HCT116 (cell line): ENCODE measurements around the gene CTNNA2. TPM values are rescaled to one million over a fixed set of nuclear protein-coding genes. Genes with fewer than 3 reads are reported as not detected.

ENCODE experiments used
- ATAC-seq: fragments of 200-7000 bp; cut with Tn5 transposase; 2 replicates; pipeline ENCODE4 v1.9.1; 2020; ENCODE audit warnings: mild to moderate bottlenecking, moderate library complexity
- BruUV-seq: library from RNA; stranded (reverse); fragments of 400-500 nt; replicated peaks from 2 replicates; lab custom pipeline; 2021; lab: Mats Ljungman, UMichigan
- CTCF ChIA-PET: fragments of 300-600 bp; sonication (Branson Sonifier 250); formaldehyde crosslinking; loops from one replicate; lab custom pipeline; 2021; ENCODE audit warnings: antibody characterized with exemption; lab: Charles Lee
- POLR2A ChIA-PET: fragments of 300-600, 350-600 bp; sonication (Branson Sonifier 250); formaldehyde crosslinking; loops from one replicate; lab custom pipeline; 2021; ENCODE audit warnings: antibody characterized with exemption; lab: Charles Lee
- RAD21 ChIA-PET, 2 experiments: fragments of 300-600 bp; sonication (Branson Sonifier 250); formaldehyde crosslinking; loops; one replicate each; lab custom pipeline; 2023; ENCODE audit warnings: low total read pairs in 2 of 2; ENCODE audit not compliant: uncharacterized antibody in 2 of 2, unreplicated experiment in 2 of 2, low non-redundant PET in 1 of 2; lab: Charles Lee
- DNase-seq: peaks from one replicate; pipeline ENCODE4 v3.0.0-alpha.2; 2010; ENCODE audit warnings: low read depth, low spot score
- H2AFZ ChIP-seq: fragments of 200-600 bp; shearing (Covaris generic), sonication (generic); 2 replicates; pipeline ENCODE4 v1.6.1; 2017; ENCODE audit warnings: low read depth, mixed run types, mixed read lengths, antibody characterized with exemption, low read length; ENCODE audit not compliant: poor library complexity, severe bottlenecking
- H3K27ac ChIP-seq: 2 replicates; pipeline ENCODE4 v1.5.1; 2012; ENCODE audit warnings: low read depth, low read length
- H3K27me3 ChIP-seq: fragments of 200-600 bp; sonication (generic); 2 replicates; pipeline ENCODE4 v1.6.1; 2016; ENCODE audit warnings: mixed run types, low read length, mixed read lengths; ENCODE audit not compliant: insufficient read depth
- H3K36me3 ChIP-seq, 2 experiments: fragments of 200-500 bp in 1 of 2; fragments of 200-600 bp in 1 of 2; sonication (Bioruptor generic) in 1 of 2; sonication (generic) in 1 of 2; 2 replicates each; pipeline versions ENCODE4 v1.5.1 to v1.6.1; 2014 to 2016; ENCODE audit warnings: low read length in 2 of 2, inconsistent platforms in 1 of 2, mixed read lengths in 1 of 2, mixed run types in 1 of 2; ENCODE audit not compliant: insufficient read depth in 2 of 2, control insufficient read depth in 1 of 2
- H3K4me1 ChIP-seq, 2 experiments: fragments of 200-600 bp in 1 of 2; sonication (generic) in 1 of 2; 2 replicates each; pipeline versions ENCODE4 v1.5.1 to v1.6.1; 2012 to 2017; ENCODE audit warnings: low read length in 2 of 2, inconsistent platforms in 1 of 2, mild to moderate bottlenecking in 1 of 2, mixed read lengths in 1 of 2, mixed run types in 1 of 2, moderate library complexity in 1 of 2; ENCODE audit not compliant: insufficient read depth in 2 of 2, control insufficient read depth in 1 of 2
- H3K4me2 ChIP-seq: fragments of 200-600 bp; sonication (generic); 2 replicates; pipeline ENCODE4 v1.6.1; 2017; ENCODE audit warnings: mixed run types, low read length, mixed read lengths
- H3K4me3 ChIP-seq, 2 experiments: fragments of 200-600 bp in 1 of 2; sonication (generic) in 1 of 2; replicated peaks in 1 of 2; 2 replicates each; pipeline ENCODE4 v1.5.1; 2011 to 2016; ENCODE audit warnings: low read length in 2 of 2, control low read depth in 1 of 2, low read depth in 1 of 2, mild to moderate bottlenecking in 1 of 2, mixed read lengths in 1 of 2, mixed run types in 1 of 2
- H3K79me2 ChIP-seq: fragments of 200-600 bp; sonication (generic); 2 replicates; pipeline ENCODE4 v1.6.1; 2017; ENCODE audit warnings: mild to moderate bottlenecking, mixed run types, low read length, moderate library complexity, mixed read lengths; ENCODE audit not compliant: insufficient read depth
- H3K9ac ChIP-seq: fragments of 200-600 bp; sonication (generic); 2 replicates; pipeline ENCODE4 v1.6.1; 2016; ENCODE audit warnings: low read length, mixed read lengths
- H3K9me2 ChIP-seq: fragments of 200-600 bp; sonication (generic), shearing (Covaris generic); 2 replicates; pipeline ENCODE4 v1.6.1; 2017; ENCODE audit warnings: mixed run types, mild to moderate bottlenecking, moderate library complexity; ENCODE audit not compliant: insufficient read depth
- H3K9me3 ChIP-seq, 2 experiments: fragments of 200-500 bp in 1 of 2; fragments of 200-600 bp in 1 of 2; sonication (Bioruptor generic) in 1 of 2; sonication (generic) in 1 of 2; 2 replicates each; pipeline ENCODE4 v1.6.1; 2014 to 2017; ENCODE audit warnings: low read length in 2 of 2, mixed read lengths in 2 of 2, inconsistent platforms in 1 of 2, low read depth in 1 of 2, mild to moderate bottlenecking in 1 of 2, mixed run types in 1 of 2, moderate library complexity in 1 of 2; ENCODE audit not compliant: control insufficient read depth in 1 of 2, insufficient read depth in 1 of 2
- H4K20me1 ChIP-seq: fragments of 200-600 bp; sonication (generic), shearing (Covaris generic); 2 replicates; pipeline ENCODE4 v1.6.1; 2017; ENCODE audit warnings: mixed run types, mild to moderate bottlenecking, moderate library complexity; ENCODE audit not compliant: insufficient read depth
- CBX3 ChIP-seq: IDR thresholded peaks from 2 replicates; pipeline ENCODE4 v1.6.1; 2012; ENCODE audit warnings: low read depth
- CEBPB ChIP-seq: IDR thresholded peaks from 2 replicates; pipeline ENCODE4 v1.6.1; 2012; ENCODE audit warnings: low read depth
- CTCF ChIP-seq, 3 experiments: fragments of 200-600 bp in 1 of 3; sonication (generic) in 1 of 3; IDR thresholded peaks in 2 of 3; conservative IDR thresholded peaks in 1 of 3; 2 replicates each; pipeline ENCODE4 v1.5.1; 2012 to 2017; ENCODE audit warnings: low read depth in 2 of 3, low read length in 2 of 3, antibody characterized with exemption in 1 of 3, borderline replicate concordance in 1 of 3, control low read depth in 1 of 3, mild to moderate bottlenecking in 1 of 3, mixed read lengths in 1 of 3, mixed run types in 1 of 3, moderate library complexity in 1 of 3; ENCODE audit not compliant: insufficient read depth in 1 of 3
- EGR1 ChIP-seq: IDR thresholded peaks from 2 replicates; pipeline ENCODE4 v1.6.1; 2012; ENCODE audit warnings: low read depth
- EZH2 ChIP-seq: fragments of 200-600 bp; sonication (generic); IDR thresholded peaks from 2 replicates; pipeline ENCODE4 v1.6.1; 2017; ENCODE audit warnings: antibody characterized with exemption, mixed run types
- EZH2phosphoT487 ChIP-seq: fragments of 200-600 bp; IDR thresholded peaks from 2 replicates; pipeline ENCODE4 v1.6.1; 2018; ENCODE audit warnings: antibody characterized with exemption, borderline replicate concordance
- FOSL1 ChIP-seq: IDR thresholded peaks from 2 replicates; pipeline ENCODE4 v1.6.1; 2012; ENCODE audit warnings: low read depth
- JUND ChIP-seq: IDR thresholded peaks from 2 replicates; pipeline ENCODE4 v1.6.1; 2012
- MAX ChIP-seq: IDR thresholded peaks from 2 replicates; pipeline ENCODE4 v1.6.1; 2012
- POLR2A ChIP-seq: IDR thresholded peaks from 2 replicates; pipeline ENCODE4 v1.7.0; 2011; ENCODE audit warnings: borderline replicate concordance; ENCODE audit not compliant: insufficient read depth, insufficient read length; ENCODE audit errors: extremely low read depth
- RAD21 ChIP-seq: IDR thresholded peaks from 2 replicates; pipeline ENCODE4 v1.6.1; 2012; ENCODE audit warnings: low read depth, mild to moderate bottlenecking
- SRF ChIP-seq: IDR thresholded peaks from 2 replicates; pipeline ENCODE4 v1.6.1; 2012; ENCODE audit warnings: low read depth
- TCF7L2 ChIP-seq: IDR thresholded peaks from 2 replicates; pipeline ENCODE4 v1.7.0; 2011; ENCODE audit warnings: borderline replicate concordance, inconsistent platforms; ENCODE audit not compliant: insufficient read depth, insufficient read length; ENCODE audit errors: extremely low read depth
- YY1 ChIP-seq: IDR thresholded peaks from 2 replicates; pipeline ENCODE4 v1.6.1; 2011; ENCODE audit warnings: low read length, low read depth, moderate library complexity, mild to moderate bottlenecking; ENCODE audit not compliant: insufficient replicate concordance; ENCODE audit errors: extremely low read depth
- ZFX ChIP-seq: fragments of 450-650 bp; IDR thresholded peaks from 2 replicates; pipeline ENCODE4 v1.6.1; 2017
- ZNF274 ChIP-seq: fragments of 200-500 bp; sonication (Bioruptor generic); IDR thresholded peaks from 2 replicates; pipeline ENCODE4 v1.6.1; 2014; ENCODE audit warnings: mild to moderate bottlenecking, low read depth, low read length, inconsistent platforms
- intact Hi-C: fragments of 100-400 bp; cut with micrococcal nuclease; formaldehyde crosslinking; loops from 2 replicates; pipeline ENCODE4 v1.10.0; 2022
- total RNA-seq: library from RNA; stranded (reverse); gene quantifications from one replicate; pipeline ENCODE4 v1.2.1, GENCODE V29; 2021; ENCODE audit not compliant: unreplicated experiment
- TF ChIP-seq, protein P1 (sequence below): IDR thresholded peaks from 2 replicates; pipeline ENCODE4 v1.6.1; 2012
- TF ChIP-seq, protein P2 (sequence below): IDR thresholded peaks from 2 replicates; pipeline ENCODE4 v1.6.1; 2012; ENCODE audit warnings: low read depth

The CTNNA2 gene
- total RNA-seq, 1 experiment from 2014 or later = not detected

GRCh38 chr2:80035749-80036285 is 523.0 kb downstream of the CTNNA2 start:
- Histone ChIP-seq H3K9me2 (no peaks in the 10 kb centered on the region), H3K4me2 (no peak overlapping the region), H3K27me3 (no peaks in the 10 kb centered on the region), H3K36me3 (no peaks in the 10 kb centered on the region), H3K4me1 (no peaks in the 10 kb centered on the region)
- CTCF ChIA-PET = no interaction called here
- no TSS peak for BruUV-seq
- no peak for TF ChIP-seq YY1
- no peak for TF ChIP-seq ZFX
- TF ChIP-seq, protein P1, sequence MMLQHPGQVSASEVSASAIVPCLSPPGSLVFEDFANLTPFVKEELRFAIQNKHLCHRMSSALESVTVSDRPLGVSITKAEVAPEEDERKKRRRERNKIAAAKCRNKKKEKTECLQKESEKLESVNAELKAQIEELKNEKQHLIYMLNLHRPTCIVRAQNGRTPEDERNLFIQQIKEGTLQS = no peak
- no peak for TF ChIP-seq MAX
- TF ChIP-seq TCF7L2 = no peak
- TF ChIP-seq EGR1 = no peak
- no peak for TF ChIP-seq ZNF274
- TF ChIP-seq EZH2 = no peak
- TF ChIP-seq, protein P2, sequence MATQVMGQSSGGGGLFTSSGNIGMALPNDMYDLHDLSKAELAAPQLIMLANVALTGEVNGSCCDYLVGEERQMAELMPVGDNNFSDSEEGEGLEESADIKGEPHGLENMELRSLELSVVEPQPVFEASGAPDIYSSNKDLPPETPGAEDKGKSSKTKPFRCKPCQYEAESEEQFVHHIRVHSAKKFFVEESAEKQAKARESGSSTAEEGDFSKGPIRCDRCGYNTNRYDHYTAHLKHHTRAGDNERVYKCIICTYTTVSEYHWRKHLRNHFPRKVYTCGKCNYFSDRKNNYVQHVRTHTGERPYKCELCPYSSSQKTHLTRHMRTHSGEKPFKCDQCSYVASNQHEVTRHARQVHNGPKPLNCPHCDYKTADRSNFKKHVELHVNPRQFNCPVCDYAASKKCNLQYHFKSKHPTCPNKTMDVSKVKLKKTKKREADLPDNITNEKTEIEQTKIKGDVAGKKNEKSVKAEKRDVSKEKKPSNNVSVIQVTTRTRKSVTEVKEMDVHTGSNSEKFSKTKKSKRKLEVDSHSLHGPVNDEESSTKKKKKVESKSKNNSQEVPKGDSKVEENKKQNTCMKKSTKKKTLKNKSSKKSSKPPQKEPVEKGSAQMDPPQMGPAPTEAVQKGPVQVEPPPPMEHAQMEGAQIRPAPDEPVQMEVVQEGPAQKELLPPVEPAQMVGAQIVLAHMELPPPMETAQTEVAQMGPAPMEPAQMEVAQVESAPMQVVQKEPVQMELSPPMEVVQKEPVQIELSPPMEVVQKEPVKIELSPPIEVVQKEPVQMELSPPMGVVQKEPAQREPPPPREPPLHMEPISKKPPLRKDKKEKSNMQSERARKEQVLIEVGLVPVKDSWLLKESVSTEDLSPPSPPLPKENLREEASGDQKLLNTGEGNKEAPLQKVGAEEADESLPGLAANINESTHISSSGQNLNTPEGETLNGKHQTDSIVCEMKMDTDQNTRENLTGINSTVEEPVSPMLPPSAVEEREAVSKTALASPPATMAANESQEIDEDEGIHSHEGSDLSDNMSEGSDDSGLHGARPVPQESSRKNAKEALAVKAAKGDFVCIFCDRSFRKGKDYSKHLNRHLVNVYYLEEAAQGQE = no peak
- no peak for TF ChIP-seq FOSL1
- TF ChIP-seq CTCF (IDR thresholded peaks at IDR 0.05 in 2 of 3, conservative IDR thresholded peaks at IDR 0.05 in 1 of 3; ENCODE audit: borderline replicate concordance in 1 of 3, insufficient read depth in 1 of 3, low read depth in 2 of 3, low read length in 2 of 3) = no peak
- no peak for TF ChIP-seq CEBPB
- TF ChIP-seq EZH2phosphoT487 = no peak
- no peak for TF ChIP-seq CBX3
- no peak for TF ChIP-seq SRF
- no peak for TF ChIP-seq POLR2A
- TF ChIP-seq JUND = no peak
- no peak for TF ChIP-seq RAD21
- TF ChIP-seq, all 23 proteins: peak for 0
- Histone ChIP-seq H3K27ac (no peak overlapping the region), H4K20me1 (no peaks in the 10 kb centered on the region), H3K79me2 (no peaks in the 10 kb centered on the region), H3K4me3 (no peak overlapping the region), H2AFZ (no peak overlapping the region), H3K9ac (no peak overlapping the region), H3K9me3 (peaks cover 0 to 10% of the 10 kb centered on the region in 2 experiments; a peak in 2 of 4 replicates)
- POLR2A ChIA-PET = no interaction called here
- RAD21 ChIA-PET = no interaction called here
- intact Hi-C loops = no loop called here
- DNase-seq (no peak), ATAC-seq (no peak)
